Endothelial cell of umbilical vein (primary cell): ENCODE data around the gene RBMS1.

ENCODE experiments used
- EZH2 ChIP-seq: IDR thresholded peaks from 2 replicates; pipeline ENCODE4 v1.6.1; 2012; ENCODE audit warnings: borderline replicate concordance, low read depth, mild to moderate bottlenecking, moderate library complexity, low read length, inconsistent platforms; ENCODE audit not compliant: severe bottlenecking
- POLR2A ChIP-seq: IDR thresholded peaks from 2 replicates; pipeline ENCODE4 v1.6.1; 2012; ENCODE audit warnings: low read depth, mild to moderate bottlenecking, control low read depth, low read length
- POLR2AphosphoS5 ChIP-seq: IDR thresholded peaks from 2 replicates; pipeline ENCODE4 v1.6.1; 2012; ENCODE audit warnings: low read depth, mild to moderate bottlenecking, control low read depth, low read length, moderate library complexity; ENCODE audit not compliant: insufficient read depth
- TF ChIP-seq, protein P1 (sequence below), 2 donors: IDR thresholded peaks; 1 replicate in 1 of 2; 2 replicates in 1 of 2; pipeline ENCODE4 v1.5.1; 2011; ENCODE audit warnings: low read length in 2 of 2, mild to moderate bottlenecking in 2 of 2, moderate library complexity in 2 of 2, control low read depth in 1 of 2, inconsistent platforms in 1 of 2, low read depth in 1 of 2; ENCODE audit not compliant: insufficient read depth in 1 of 2; ENCODE audit errors: extremely low read depth in 1 of 2
- TF ChIP-seq, protein P2 (sequence below): IDR thresholded peaks from 2 replicates; pipeline ENCODE4 v1.6.1; 2011; ENCODE audit not compliant: insufficient read depth, insufficient read length

DNA sequence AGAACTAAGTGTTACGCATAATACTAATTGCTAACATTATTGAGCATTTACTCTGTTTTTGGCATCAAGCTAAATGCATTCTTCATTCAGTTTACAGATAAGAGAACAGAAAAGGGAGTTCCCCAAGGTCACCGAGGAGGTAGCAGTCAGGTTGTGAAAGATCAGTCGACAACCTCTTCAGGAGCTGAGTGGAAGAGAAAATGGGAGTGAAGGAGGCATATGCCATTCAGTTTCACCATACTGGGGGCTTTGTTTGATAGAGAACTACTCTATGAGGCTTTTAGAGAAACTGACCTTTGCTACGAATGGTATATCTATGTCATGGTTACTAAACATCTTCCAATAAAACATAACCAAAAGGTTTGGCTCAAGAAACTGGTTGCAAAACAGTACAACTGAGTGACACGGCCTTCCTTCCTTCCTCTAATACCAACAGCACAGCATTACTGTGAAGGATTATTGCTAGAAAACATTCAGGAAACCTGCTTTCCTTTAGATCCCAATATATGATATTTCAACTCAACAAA, 112.1 kb downstream of the RBMS1 start:
- TF ChIP-seq POLR2A (no peak), EZH2 (no peak), POLR2AphosphoS5 (peak; percentile 23)
- TF ChIP-seq, protein P1, sequence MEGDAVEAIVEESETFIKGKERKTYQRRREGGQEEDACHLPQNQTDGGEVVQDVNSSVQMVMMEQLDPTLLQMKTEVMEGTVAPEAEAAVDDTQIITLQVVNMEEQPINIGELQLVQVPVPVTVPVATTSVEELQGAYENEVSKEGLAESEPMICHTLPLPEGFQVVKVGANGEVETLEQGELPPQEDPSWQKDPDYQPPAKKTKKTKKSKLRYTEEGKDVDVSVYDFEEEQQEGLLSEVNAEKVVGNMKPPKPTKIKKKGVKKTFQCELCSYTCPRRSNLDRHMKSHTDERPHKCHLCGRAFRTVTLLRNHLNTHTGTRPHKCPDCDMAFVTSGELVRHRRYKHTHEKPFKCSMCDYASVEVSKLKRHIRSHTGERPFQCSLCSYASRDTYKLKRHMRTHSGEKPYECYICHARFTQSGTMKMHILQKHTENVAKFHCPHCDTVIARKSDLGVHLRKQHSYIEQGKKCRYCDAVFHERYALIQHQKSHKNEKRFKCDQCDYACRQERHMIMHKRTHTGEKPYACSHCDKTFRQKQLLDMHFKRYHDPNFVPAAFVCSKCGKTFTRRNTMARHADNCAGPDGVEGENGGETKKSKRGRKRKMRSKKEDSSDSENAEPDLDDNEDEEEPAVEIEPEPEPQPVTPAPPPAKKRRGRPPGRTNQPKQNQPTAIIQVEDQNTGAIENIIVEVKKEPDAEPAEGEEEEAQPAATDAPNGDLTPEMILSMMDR (IDR thresholded peaks at IDR 0.05; ENCODE audit: extremely low read depth in 1 of 2, insufficient read depth in 1 of 2, low read depth in 1 of 2, low read length in 2 of 2): no peak
- TF ChIP-seq, protein P2, sequence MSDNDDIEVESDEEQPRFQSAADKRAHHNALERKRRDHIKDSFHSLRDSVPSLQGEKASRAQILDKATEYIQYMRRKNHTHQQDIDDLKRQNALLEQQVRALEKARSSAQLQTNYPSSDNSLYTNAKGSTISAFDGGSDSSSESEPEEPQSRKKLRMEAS: no peak
